Body of pancreas (tissue), 4 donors: Measurements from ENCODE around the gene RNFT2. TPM values are rescaled to one million over a fixed set of nuclear protein-coding genes. Genes with fewer than 3 reads are reported as not detected.

ENCODE experiments used
- ATAC-seq: fragments of 150-250 bp; one replicate; pipeline ENCODE4 v1.9.1; 2016
- DNase-seq, 4 donors: peaks; one replicate each; pipeline ENCODE4 v3.0.0-alpha.2; 2019
- H3K27ac ChIP-seq, 4 donors: fragments of 200-600 bp; sonication (generic); 1 replicate in 3 of 4; 2 replicates in 1 of 4; pipeline versions ENCODE4 v1.5.1 to v1.6.1; 2016 to 2019; ENCODE audit warnings: mild to moderate bottlenecking in 1 of 4, mixed read lengths in 1 of 4, moderate library complexity in 1 of 4
- H3K27me3 ChIP-seq, 2 donors: fragments of 200-600 bp; sonication (generic); one replicate each; pipeline ENCODE4 v1.6.0; 2016; ENCODE audit warnings: mild to moderate bottlenecking in 1 of 2
- H3K36me3 ChIP-seq, 2 donors: fragments of 200-600 bp; sonication (generic); replicated peaks in 1 of 2; 2 replicates each; pipeline ENCODE4 v1.5.1; 2016; ENCODE audit warnings: low read depth in 2 of 2; ENCODE audit not compliant: insufficient read depth in 1 of 2
- H3K4me1 ChIP-seq: fragments of 200-600 bp; sonication (generic); one replicate; pipeline ENCODE4 v1.6.0; 2016
- H3K4me3 ChIP-seq, 2 donors: fragments of 200-600 bp; sonication (generic); 1 replicate in 1 of 2; 2 replicates in 1 of 2; pipeline ENCODE4 v1.5.1; 2016 to 2019
- H3K9me3 ChIP-seq, 3 donors: fragments of 200-600 bp; sonication (generic); 1 replicate in 2 of 3; 2 replicates in 1 of 3; pipeline ENCODE4 v1.5.1; 2016
- POLR2A ChIP-seq, 3 donors: fragments of 450-650 bp; IDR thresholded peaks; one replicate each; pipeline ENCODE4 v1.6.1; 2016; ENCODE audit warnings: antibody characterized with exemption in 3 of 3, mild to moderate bottlenecking in 2 of 3
- WGBS, 2 donors: methylation state at CpG; one replicate each; pipeline ENCODE4 v1.1.5; 2017; 5-methylcytosine and 5-hydroxymethylcytosine counted together
- intact Hi-C: fragments of 100-400 bp; cut with DNase I; formaldehyde crosslinking; loops from one replicate; pipeline ENCODE4 v1.15.1; 2023
- total RNA-seq, 2 donors: library from RNA; depleted of rRNA; stranded (reverse); fragments of >200 nt; gene quantifications; one replicate each; pipeline ENCODE4 v1.1.0, GENCODE V29; 2016
- TF ChIP-seq, protein P1 (sequence below), 7 experiments: fragments of 450-650 bp in 4 of 7; fragments of 200-600 bp in 3 of 7; sonication (generic) in 3 of 7; IDR thresholded peaks; one replicate each; pipeline ENCODE4 v1.5.1; 2016 to 2019; ENCODE audit warnings: antibody characterized with exemption in 7 of 7

RNFT2 gene
- total RNA-seq, 2 donors from 2014 or later, result 1.3 to 1.6 TPM

DNA sequence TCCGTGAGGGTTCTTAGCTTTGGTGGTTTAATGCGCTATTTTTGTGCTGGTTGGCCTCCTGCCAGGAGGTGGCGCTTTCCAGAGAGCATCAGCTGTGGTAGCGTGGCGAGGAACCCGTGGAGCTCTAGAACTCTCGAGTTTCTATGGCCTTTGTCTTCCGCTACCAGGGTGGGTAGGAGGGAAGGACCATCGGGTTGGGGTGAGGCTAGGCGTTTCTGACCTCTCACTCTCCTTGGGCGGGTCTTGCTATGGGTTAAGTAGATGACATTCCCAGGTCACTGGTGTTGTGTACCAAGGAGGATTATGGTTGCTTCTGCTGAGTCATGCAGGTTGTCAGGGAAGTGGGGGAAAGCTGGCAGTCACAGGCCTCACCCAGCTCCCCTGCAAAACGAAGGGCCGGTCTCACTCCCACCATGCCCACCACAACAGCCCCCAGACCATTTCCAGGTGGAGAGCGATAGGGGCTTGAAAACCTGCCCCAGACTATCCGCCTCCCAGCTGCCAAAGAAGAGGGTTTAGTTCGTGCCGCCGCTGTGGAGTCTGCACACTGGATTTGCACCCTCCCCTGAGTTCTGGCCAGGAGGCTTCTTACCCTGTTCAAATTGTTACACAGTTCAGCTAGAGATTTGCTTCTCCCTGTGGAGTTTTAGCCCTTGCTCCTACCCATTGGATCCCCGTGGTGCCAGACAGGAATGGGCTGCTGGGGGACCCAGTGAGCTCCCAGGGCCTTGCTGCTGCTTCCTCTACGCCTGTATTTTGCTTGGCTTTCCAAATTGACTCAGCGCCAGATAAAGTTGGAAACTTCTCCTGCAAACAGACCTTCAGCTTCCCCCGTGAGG lies 21.9 kb downstream of the RNFT2 start:
- TF ChIP-seq, protein P1, sequence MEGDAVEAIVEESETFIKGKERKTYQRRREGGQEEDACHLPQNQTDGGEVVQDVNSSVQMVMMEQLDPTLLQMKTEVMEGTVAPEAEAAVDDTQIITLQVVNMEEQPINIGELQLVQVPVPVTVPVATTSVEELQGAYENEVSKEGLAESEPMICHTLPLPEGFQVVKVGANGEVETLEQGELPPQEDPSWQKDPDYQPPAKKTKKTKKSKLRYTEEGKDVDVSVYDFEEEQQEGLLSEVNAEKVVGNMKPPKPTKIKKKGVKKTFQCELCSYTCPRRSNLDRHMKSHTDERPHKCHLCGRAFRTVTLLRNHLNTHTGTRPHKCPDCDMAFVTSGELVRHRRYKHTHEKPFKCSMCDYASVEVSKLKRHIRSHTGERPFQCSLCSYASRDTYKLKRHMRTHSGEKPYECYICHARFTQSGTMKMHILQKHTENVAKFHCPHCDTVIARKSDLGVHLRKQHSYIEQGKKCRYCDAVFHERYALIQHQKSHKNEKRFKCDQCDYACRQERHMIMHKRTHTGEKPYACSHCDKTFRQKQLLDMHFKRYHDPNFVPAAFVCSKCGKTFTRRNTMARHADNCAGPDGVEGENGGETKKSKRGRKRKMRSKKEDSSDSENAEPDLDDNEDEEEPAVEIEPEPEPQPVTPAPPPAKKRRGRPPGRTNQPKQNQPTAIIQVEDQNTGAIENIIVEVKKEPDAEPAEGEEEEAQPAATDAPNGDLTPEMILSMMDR (IDR thresholded peaks at IDR 0.05), result no peak
- TF ChIP-seq POLR2A (IDR thresholded peaks at IDR 0.05), result no peak

GRCh38 chr12:116760622-116761020 lies 22.5 kb downstream of the RNFT2 start:
- H3K36me3 ChIP-seq, result no peaks in the 10 kb centered on the region
- ATAC-seq, result no peak
- intact Hi-C loops, result no loop called here
- H3K9me3 ChIP-seq, result no peaks in the 10 kb centered on the region
- DNase-seq, result no peak
- H3K4me1 ChIP-seq, result no peaks in the 10 kb centered on the region
- WGBS, 2 donors, result 89 to 92% methylated on average over 11 of the region's 11 CpGs
- H3K27me3 ChIP-seq, result no peaks in the 10 kb centered on the region
- TF ChIP-seq, protein P1 (IDR thresholded peaks at IDR 0.05), result no peak
- TF ChIP-seq POLR2A (IDR thresholded peaks at IDR 0.05), result no peak
- no peak overlapping the region for H3K27ac ChIP-seq
- H3K4me3 ChIP-seq, result no peak overlapping the region

More for the DNA sequence above, 21.9 kb downstream of the RNFT2 start:
- H3K36me3 ChIP-seq, result no peaks in the 10 kb centered on the region
- DNase-seq, result peak in 2 of 4 donors; percentile 10 to 15
- no peaks in the 10 kb centered on the region for H3K27me3 ChIP-seq
- H3K4me1 ChIP-seq, result no peaks in the 10 kb centered on the region
- no peaks in the 10 kb centered on the region for H3K9me3 ChIP-seq
- WGBS, 2 donors, result 84 to 85% methylated on average over 11 to 22 of the region's 22 CpGs
- no peak overlapping the region for H3K4me3 ChIP-seq
- intact Hi-C loops, result no loop called here
- H3K27ac ChIP-seq, result no peak overlapping the region
- ATAC-seq, result no peak

GRCh38 chr12:116761499-116761898 lies 23.4 kb downstream of the RNFT2 start:
- DNase-seq, result no peak
- intact Hi-C loops, result no loop called here
- no peaks in the 10 kb centered on the region for H3K36me3 ChIP-seq
- TF ChIP-seq, protein P1 (IDR thresholded peaks at IDR 0.05), result no peak
- no peak for TF ChIP-seq POLR2A (IDR thresholded peaks at IDR 0.05)
- H3K4me3 ChIP-seq, result no peak overlapping the region
- H3K27me3 ChIP-seq, result no peaks in the 10 kb centered on the region
- H3K9me3 ChIP-seq, result no peaks in the 10 kb centered on the region
- no peak overlapping the region for H3K27ac ChIP-seq
- WGBS, 2 donors, result 84 to 100% methylated on average over 3 to 4 of the region's 4 CpGs
- H3K4me1 ChIP-seq, result no peaks in the 10 kb centered on the region
- ATAC-seq, result no peak

- H3K4me3 ChIP-seq, result no peak overlapping the region
- WGBS, 2 donors, result 55% methylated on average over 5 of the region's 5 CpGs
- H3K36me3 ChIP-seq, result no peaks in the 10 kb centered on the region
- no peak overlapping the region for H3K27ac ChIP-seq
- ATAC-seq (no peak), DNase-seq (no peak)
- intact Hi-C loops, result no loop called here
- H3K4me1 ChIP-seq, result no peaks in the 10 kb centered on the region
- TF ChIP-seq, protein P1 (IDR thresholded peaks at IDR 0.05), result no peak
- no peak for TF ChIP-seq POLR2A (IDR thresholded peaks at IDR 0.05)
- H3K27me3 ChIP-seq, result no peaks in the 10 kb centered on the region
- no peaks in the 10 kb centered on the region for H3K9me3 ChIP-seq
Observed at GRCh38 chr12:116765271-116765670, 27.2 kb downstream of the RNFT2 start.

- DNase-seq (no peak), ATAC-seq (no peak)
- Histone ChIP-seq H3K4me1 (no peaks in the 10 kb centered on the region), H3K4me3 (no peak overlapping the region), H3K36me3 (no peaks in the 10 kb centered on the region), H3K27ac (no peak overlapping the region), H3K9me3 (no peaks in the 10 kb centered on the region), H3K27me3 (no peaks in the 10 kb centered on the region)
- TF ChIP-seq POLR2A (IDR thresholded peaks at IDR 0.05), result no peak
- TF ChIP-seq, protein P1 (IDR thresholded peaks at IDR 0.05), result no peak
- intact Hi-C loops, result no loop called here
- WGBS, 2 donors, result 86 to 91% methylated on average over 3 of the region's 3 CpGs
Observed at GRCh38 chr12:116766285-116766684, 28.2 kb downstream of the RNFT2 start.
